LNCaP clone FGC (cell line): ENCODE measurements around the gene MS4A4A.
"Not testable (repeated sequence)": the region's sequence is repeated elsewhere in the genome, so short reads cannot be mapped to it uniquely, and the experiment has no call there.

Source experiments
- DNase-seq: peaks from one replicate; pipeline ENCODE4 v3.0.0-alpha.2; 2011; ENCODE audit warnings: low read depth
- H3K4me3 ChIP-seq: 2 replicates; pipeline ENCODE4 v1.5.1; 2011; ENCODE audit warnings: mild to moderate bottlenecking, low read depth, low read length, control low read depth
- TF ChIP-seq, protein P1 (sequence below): IDR thresholded peaks from 2 replicates; pipeline ENCODE4 v1.5.1; 2012; ENCODE audit warnings: mild to moderate bottlenecking; ENCODE audit not compliant: control insufficient read depth, insufficient read depth; ENCODE audit errors: extremely low read depth

MS4A4A gene

DNA sequence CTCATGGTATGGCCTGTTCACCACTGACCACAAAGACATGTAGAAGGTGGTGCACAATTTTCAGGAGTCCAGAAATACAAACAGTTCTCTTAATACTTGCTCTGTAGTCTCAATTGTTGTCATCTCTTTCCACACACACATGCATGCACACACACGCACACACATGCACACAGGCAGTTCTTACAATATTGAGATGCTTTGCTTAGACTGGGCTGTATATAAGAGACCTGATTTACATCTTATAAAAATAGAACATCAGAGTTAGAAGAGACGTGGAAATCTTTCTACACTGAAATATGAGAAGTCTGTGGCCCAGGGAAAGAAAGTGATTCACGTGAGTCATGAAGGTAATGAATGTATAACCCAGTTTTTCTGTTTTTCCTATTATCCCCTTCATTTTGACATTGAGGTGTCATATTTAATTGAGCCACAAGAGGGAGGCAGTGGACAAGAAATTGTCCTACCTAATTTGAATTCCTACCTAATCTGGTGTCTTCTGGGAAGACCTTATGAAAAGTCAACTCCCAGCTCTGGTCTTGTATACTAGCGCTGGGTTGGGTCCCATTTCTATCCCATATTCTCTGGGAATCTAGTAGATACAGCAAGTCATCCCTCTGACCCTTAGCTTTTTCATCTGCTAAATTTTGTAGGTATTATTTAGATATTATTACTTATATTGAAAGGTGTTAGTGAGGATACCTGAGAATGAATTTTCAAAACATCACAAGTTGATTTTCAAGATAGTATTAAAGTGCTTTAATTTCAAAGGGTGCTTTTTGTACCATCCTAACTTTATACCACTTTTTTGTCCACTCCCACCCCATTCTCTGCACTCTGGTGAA, 14.9 kb upstream of the MS4A4A start:
- peak; percentile 3 for DNase-seq
- TF ChIP-seq, protein P1, sequence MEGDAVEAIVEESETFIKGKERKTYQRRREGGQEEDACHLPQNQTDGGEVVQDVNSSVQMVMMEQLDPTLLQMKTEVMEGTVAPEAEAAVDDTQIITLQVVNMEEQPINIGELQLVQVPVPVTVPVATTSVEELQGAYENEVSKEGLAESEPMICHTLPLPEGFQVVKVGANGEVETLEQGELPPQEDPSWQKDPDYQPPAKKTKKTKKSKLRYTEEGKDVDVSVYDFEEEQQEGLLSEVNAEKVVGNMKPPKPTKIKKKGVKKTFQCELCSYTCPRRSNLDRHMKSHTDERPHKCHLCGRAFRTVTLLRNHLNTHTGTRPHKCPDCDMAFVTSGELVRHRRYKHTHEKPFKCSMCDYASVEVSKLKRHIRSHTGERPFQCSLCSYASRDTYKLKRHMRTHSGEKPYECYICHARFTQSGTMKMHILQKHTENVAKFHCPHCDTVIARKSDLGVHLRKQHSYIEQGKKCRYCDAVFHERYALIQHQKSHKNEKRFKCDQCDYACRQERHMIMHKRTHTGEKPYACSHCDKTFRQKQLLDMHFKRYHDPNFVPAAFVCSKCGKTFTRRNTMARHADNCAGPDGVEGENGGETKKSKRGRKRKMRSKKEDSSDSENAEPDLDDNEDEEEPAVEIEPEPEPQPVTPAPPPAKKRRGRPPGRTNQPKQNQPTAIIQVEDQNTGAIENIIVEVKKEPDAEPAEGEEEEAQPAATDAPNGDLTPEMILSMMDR = peak; percentile 71
- H3K4me3 ChIP-seq = no peak overlapping the region

DNA sequence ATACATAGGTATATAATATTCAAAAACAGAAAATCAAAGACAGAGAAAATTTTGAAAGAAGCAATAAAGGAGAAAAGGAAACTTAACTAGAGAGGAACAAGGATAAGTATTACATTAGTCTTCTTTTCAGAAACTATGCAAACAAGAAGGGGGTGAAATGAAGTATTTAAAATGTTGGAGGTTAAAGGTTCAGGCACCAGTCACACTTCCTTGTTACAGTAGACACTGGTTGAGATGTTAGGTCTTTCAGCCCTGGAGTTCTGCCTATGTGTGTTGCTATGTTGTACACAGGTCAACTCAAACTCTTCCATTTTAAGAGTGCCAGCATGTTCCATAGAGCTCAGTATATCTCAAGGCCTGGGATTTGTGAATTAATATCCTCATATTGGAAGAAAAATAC, 6.0 kb upstream of the MS4A4A start:
- TF ChIP-seq, protein P1 = no peak
- no peak for DNase-seq
- no peak overlapping the region for H3K4me3 ChIP-seq

DNA sequence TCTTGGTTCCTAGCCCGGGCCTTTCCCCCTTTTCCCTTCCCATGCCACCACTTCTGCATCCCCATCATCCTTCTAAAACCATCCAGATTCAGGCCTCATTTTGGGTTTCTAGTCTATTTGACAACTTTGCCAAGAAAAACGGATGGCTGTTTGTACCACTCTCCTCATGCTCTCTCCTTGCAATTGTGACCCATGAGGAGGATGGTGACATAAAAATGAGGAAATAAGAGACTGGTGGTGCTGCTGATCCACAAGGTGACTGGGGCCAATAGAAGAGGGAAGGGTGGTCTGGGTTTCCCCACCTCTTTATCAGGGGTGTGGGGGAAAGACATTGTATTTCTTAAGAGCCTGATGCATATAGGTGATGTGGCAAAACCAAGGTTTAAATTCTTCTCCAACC, 1.0 kb downstream of the MS4A4A start:
- H3K4me3 ChIP-seq = no peak overlapping the region
- no peak for DNase-seq
- TF ChIP-seq, protein P1 = no peak

DNA sequence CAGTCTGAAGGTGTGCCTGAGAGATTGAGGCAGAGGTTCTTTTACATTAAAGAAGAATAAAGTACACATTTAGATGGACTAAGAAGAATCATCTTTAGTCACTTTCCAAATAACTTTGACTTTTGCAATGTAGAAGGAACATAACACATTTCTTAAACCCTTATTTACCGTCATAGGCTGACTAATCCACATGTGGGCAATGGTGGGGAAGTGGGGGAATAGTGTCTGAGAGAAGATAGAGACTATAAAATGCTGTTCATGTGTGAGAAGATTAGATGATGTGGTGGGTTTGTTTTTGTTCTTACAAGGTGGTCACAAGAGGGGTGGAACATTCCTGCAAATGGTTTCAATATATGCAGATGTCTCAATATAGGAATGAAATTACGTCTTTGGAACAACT, 1.8 kb downstream of the MS4A4A start:
- no peak for DNase-seq
- no peak overlapping the region for H3K4me3 ChIP-seq
- TF ChIP-seq, protein P1 = no peak

DNA sequence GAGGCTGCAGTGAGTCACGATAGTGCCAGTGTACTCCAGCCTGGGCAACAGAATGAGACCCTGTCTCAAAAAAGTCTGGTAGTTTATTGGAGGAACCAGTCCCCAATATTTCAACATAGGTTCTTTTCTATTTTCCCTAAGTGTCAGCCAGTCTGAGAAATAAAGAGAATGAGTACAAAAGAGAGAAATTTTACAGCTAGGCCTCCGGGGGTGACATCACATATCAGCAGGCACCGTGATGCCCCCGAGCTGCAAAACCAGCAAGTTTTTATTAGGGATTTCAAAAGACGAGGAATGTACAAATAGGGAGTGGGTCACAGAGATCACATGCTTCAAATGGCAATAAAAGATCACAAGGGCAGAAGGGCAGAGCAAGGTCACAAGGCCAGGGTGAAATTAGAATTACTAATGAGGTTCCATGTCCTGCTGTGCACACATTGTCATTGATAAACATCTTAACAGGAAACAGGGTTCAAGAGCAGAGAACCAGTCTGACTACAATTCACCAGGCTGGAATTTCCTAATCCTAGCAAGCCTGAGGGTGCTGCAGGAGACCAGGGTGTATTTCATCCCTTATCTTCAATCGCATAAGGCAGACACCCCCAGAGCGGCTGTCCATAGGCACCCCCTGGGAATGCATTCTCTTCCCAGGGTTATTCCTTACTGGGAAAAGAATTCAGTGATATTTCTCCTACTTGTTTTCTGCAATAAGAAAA, 5.1 kb downstream of the MS4A4A start:
- H3K4me3 ChIP-seq, DNase-seq: not testable (repeated sequence)

DNA sequence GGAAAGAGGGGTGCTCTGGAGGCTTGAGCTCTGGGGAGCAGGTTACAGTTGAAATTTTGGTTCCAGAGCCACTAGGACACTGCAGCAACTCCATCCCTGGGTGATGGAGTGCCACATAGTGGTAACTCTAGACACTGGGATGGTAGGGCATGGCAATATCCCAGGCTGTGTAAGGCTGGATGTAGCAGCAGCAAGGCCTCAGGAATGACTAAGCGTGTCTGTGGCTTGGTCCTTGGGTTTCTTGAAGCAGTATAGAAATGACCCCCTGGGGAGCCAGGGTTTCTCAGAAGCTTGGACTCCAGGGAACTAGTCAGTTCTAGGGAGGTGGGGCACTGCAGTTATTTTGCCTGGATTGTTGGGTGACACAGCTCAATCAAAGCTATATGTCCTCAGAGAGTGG, 8.1 kb downstream of the MS4A4A start:
- TF ChIP-seq, protein P1 = no peak
- DNase-seq = no peak
- no peak overlapping the region for H3K4me3 ChIP-seq

DNA sequence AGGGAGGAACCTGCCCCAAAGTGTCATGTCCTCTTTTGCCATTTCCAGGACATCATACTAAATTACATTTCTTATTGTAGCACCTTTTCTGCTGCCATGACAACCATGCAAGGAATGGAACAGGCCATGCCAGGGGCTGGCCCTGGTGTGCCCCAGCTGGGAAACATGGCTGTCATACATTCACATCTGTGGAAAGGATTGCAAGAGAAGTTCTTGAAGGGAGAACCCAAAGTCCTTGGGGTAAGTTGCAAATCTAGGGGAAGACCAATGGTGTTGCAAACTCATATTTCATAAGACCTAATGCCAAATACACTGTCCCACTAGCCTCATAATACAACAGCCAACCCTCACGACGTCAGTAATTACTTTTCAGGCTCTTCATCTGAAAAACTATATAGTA, 11.7 kb downstream of the MS4A4A start:
- no peak for DNase-seq
- no peak overlapping the region for H3K4me3 ChIP-seq
- TF ChIP-seq, protein P1 = no peak
